ENCODE measurements around the gene EPB41L5.
"Not testable (repeated sequence)": the region's sequence is repeated elsewhere in the genome, so short reads cannot be mapped to it uniquely, and the experiment has no call there.

DNA sequence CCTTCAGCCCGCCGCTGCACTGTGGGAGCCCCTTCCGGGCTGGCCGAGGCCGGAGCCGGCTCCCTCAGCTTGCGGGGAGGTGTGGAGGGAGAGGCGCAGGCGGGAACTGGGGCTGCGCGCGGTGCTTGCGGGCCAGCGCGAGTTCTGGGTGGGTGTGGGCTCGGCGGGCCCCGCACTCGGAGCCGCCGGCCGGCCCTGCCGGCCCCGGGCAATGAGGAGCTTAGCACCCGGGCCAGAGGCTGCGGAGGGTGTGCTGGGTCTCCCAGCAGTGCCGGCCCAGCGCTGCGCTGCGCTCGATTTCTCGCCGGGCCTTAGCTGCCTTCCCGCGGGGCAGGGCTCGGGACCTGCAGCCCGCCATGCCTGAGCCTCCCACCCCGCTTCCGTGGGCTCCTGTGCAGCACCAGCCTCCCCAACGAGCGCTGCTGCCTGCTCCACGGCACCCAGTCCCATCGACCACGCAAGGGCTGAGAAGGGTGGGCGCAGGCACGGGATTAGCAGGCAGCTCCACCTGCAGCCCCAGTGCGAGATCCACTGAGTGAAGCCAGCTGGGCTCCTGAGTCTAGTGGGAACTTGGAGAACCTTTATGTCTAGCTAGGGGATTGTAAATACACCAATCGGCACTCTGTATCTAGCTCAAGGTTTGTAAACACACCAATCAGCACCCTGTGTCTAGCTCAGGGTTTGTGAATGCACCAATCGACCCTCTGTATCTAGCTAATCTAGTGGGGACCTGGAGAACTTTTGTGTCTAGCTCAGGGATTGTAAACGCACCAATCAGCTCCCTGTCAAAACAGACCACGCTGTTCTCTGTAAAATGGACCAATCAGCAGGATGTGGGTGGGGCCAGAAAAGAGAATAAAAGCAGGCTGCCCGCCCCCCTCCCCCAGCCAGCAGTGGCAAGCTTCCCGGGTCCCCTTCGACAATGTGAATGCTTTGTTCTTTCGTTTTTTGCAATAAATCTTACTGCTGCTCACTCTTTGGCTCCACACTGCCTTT is 15.7 kb upstream of the EPB41L5 start:
- TF ChIP-seq, protein P1, sequence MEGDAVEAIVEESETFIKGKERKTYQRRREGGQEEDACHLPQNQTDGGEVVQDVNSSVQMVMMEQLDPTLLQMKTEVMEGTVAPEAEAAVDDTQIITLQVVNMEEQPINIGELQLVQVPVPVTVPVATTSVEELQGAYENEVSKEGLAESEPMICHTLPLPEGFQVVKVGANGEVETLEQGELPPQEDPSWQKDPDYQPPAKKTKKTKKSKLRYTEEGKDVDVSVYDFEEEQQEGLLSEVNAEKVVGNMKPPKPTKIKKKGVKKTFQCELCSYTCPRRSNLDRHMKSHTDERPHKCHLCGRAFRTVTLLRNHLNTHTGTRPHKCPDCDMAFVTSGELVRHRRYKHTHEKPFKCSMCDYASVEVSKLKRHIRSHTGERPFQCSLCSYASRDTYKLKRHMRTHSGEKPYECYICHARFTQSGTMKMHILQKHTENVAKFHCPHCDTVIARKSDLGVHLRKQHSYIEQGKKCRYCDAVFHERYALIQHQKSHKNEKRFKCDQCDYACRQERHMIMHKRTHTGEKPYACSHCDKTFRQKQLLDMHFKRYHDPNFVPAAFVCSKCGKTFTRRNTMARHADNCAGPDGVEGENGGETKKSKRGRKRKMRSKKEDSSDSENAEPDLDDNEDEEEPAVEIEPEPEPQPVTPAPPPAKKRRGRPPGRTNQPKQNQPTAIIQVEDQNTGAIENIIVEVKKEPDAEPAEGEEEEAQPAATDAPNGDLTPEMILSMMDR (conservative IDR thresholded peaks at IDR 0.05; ENCODE audit: low read length): not testable (repeated sequence)
- not testable (repeated sequence) for TF ChIP-seq EZH2phosphoT487 (IDR thresholded peaks at IDR 0.05; ENCODE audit: borderline replicate concordance, low read depth, low read length)
